Nucleus accumbens (tissue), 56 donors: Measurements from ENCODE around the gene INTS11.
"Not testable (repeated sequence)": the region's sequence is repeated elsewhere in the genome, so short reads cannot be mapped to it uniquely, and the experiment has no call there.

Experiments used
- DNase-seq, 56 donors: peaks; one replicate each; lab custom pipeline; 2025; lab: John Stamatoyannopoulos, UW

The INTS11 gene

DNA sequence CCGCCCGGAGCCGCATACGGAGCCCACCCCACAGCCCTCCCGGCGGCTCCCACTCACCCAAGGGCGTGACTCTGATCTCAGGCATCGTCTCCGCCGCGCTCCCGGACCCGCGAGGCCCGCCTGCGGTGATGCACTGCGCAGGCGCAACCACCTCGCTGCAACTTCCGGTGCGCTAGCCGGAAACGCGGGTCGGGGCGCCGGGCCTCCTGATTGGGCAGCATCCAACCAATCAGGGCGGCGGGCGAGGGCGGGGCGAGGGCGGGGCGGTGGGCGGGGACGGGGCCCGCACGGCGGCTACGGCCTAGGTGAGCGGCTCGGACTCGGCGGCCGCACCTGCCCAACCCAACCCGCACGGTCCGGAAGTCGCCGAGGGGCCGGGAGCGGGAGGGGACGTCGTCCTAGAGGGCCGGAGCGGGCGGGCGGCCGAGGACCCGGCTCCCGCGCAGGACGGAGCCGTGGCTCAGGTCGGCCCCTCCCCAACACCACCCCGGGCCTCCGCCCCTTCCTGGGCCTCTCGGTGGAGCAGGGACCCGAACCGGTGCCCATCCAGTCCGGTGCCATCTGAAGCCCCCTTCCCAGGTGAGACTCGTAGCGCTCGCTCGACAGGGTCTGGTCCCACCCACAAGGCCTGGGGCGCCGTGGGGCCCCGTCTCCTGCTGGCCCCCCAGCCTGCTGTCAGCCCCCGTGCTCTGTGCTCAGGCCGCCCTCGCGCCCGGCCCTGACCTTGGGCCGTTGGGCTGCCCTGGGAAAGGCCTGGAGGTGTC lies at the start of gene INTS11, which contains the start of gene CPTP:
TSS of gene INTS11 (minus strand) at position 137 of the 764 bp plus-strand sequence. CDS start at position 85, 52 bp downstream.
TSS of gene CPTP (plus strand) at position 279 of the 764 bp plus-strand sequence. CDS start 2,109 bp downstream, outside the sequence.
- peak in 54 of 56 donors; percentile 63 to 94 (median 84) for DNase-seq

DNA sequence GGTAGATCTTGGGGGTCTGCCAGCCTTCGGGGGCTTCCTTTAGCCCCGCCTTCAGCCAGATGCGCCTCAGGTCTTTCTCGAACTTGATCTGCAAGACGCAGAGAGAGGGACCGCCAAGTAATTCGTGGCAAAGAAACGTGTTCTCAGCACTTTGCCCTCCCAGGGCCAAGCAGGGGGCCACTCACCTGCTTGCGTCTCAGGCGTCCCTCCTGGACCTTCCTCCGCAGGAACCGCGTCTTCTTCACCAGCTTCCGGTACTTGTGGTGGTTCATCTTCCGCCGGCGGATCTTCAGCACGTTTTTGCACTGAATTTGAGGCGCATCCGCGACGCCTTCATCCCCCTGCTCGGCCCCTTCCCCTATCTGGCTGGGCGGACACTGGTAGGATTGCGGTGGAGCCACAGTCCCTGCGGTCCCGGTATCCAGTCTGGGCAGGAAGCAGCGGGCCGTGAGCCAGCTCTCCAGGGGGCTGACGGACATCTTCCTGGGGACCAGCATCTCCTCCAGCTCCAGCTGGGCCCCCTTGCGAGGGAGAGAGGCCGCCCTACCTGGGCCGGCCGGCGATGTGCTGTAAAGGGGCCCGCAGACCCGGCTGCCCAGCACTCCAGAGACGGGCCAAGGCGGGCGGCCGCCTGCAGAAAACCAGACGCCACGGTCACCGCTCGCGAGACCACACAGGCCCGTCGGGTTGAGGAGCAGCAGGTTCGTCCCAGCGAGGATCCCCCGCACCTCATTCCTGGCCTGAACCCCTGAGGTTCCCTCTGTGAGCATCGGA lies 49.5 kb upstream of the INTS11 start:
- no peak for DNase-seq

GRCh38 chr1:1373051-1373814 lies 48.8 kb upstream of the INTS11 start:
- DNase-seq: no peak

DNA sequence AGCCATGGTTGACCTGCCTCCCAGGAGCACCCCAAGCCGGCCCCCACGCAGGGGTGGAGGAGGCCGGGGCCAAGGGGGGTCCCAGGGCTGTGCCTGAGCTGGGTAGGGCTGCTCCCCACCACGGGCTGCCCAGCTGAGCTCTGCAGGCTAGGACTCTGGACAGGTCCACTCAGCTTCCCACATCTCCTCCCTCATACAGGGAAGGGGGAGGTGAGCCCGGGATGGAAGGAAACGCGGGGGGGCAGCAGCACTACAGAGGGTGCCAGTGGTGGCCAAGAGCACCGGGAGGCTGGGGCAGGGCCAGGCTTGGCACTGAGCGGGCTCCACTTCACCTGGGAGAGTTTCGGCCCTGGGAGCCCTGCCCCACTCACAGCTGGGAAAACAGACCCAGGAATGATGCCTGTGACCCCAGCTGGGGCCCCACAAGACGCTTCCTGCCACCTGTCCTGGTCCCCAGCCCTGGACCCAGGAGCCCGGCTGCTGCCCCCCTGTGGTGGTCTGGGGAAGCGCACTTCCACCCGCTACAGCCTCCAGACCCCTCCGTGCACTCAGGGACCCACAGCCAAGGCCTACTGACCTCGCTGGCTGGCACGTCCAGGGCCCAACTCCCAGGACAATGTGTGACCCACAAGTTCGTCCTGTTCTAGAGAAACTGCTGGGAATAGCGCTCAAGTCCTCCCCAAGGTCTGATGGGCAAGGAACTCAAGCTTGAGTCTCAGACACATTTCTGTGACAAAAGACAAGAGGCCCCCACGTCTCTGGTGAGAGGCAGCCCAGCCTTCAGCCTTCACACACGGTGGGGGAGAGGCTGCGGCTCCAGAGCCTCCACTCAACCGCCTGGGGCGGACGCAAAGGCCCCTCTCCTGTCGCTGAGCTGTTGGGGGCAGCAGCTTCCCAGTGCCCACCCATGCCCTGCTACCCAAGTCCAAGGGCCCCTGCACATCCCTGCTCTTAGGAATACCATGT lies 47.6 kb upstream of the INTS11 start:
- peak in 28 of 56 donors; percentile 10 to 71 (median 32) for DNase-seq

DNA sequence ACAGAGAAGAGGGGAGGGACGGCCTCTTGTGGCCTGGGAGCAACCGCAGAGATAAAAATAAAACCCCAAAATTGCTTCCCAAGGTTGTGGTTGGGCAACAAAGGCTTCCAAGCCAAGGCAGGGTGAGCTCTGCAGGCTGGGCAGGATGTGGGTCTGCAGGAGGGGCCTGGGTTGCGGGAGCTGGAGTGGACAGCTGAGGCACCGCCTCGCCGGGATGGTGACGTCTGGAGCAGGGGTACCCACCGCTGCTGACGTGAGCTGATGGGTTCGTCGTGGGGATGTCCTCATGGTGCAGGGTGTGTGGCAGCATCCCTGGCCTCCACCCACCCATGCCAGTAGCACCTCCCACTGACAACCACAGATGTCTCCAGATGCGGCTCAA lies 46.9 kb upstream of the INTS11 start:
- DNase-seq: no peak

DNA sequence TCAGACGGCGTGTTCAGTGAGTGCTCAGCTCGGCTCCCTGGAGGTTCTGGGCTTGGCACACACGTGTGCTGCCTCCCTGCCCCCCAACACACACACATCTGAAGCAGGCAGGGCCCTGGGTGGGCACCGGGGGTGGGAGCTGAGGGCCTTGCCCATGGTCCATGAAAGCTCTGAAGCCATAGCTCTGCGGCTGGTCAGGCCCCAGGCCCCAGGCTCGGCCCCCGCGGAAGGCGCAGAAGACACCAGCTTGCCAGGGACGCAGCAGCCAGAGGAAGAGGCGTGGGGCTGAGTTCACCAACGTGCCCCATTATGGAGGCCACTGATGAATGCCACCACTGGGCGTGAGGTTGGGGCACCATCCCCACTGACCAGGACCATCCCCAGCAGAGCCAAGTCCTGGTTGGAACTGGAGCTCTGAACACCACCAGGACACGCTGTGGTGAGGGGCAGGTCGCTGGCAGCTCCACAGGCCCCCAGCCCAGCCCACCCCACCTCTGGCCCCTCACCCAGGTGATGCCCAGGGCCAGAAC lies 46.4 kb upstream of the INTS11 start:
- no peak for DNase-seq

DNA sequence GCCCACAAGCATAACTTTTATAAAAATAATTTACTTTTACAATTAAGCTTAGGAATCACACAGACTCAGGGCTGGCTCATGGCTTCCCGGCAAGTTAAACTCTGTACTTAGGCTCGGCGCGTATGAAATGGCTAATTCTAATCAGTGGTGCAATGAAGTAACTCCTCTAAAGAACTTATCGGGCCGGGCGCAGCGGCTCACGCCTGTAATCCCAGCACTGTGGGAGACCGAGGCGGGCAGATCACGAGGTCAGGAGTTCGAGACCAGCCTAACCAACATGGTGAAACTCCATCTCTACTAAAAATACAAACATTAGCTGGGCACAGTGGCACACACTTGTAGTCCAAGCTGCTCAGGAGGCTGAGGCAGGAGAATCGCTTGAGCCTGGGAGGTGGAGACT lies 45.6 kb upstream of the INTS11 start:
- DNase-seq: not testable (repeated sequence)

DNA sequence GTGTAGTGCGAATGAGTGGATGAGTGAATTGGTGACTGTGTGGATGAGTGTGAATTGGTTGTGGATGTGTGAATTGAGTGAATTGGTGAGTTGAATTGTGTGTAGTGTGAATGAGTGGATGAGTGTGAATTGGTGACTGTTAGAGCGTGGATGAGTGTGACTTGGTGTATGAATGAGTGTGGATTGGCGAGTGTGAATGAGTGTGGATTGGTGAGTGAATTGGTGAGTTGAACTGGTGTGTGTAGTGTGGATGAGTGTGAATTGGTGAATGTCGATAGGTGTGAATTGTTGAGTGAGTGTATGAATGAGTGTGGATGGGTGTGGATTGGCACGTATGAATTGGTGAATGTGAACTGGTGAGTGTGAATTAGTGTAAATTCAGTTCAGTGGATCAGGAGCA lies 42.9 kb upstream of the INTS11 start:
- no peak for DNase-seq

- no peak for DNase-seq
Measured at GRCh38 chr1:1366699-1367066, 42.2 kb upstream of the INTS11 start.

GRCh38 chr1:1365875-1366698 lies 41.6 kb upstream of the INTS11 start:
- DNase-seq: no peak

- no peak for DNase-seq
Measured at GRCh38 chr1:1364266-1364665, 39.8 kb upstream of the INTS11 start.

DNA sequence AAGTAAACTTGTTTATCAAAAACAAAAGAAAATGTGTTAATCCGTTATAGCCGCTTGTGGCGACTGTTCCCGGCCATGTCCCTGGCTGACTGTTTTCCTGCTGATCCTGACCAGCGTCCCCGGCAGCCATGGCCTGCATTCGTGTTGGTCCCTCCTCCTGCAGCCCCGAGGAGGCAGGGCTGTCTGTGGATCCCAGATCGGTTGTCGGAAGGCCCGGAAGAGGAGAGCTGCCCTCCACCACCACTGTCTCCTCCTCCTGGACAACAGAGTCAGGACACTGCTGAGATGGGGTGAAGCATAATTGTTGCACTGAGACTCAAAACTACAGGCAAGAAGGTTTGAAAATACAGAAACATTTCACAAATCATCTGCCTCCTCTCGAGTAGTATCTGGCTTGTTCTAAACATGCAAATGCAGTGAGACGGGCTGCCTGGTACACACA lies 37.5 kb upstream of the INTS11 start:
- DNase-seq: no peak

GRCh38 chr1:1361233-1361981 lies 36.9 kb upstream of the INTS11 start:
- DNase-seq: no peak

DNA sequence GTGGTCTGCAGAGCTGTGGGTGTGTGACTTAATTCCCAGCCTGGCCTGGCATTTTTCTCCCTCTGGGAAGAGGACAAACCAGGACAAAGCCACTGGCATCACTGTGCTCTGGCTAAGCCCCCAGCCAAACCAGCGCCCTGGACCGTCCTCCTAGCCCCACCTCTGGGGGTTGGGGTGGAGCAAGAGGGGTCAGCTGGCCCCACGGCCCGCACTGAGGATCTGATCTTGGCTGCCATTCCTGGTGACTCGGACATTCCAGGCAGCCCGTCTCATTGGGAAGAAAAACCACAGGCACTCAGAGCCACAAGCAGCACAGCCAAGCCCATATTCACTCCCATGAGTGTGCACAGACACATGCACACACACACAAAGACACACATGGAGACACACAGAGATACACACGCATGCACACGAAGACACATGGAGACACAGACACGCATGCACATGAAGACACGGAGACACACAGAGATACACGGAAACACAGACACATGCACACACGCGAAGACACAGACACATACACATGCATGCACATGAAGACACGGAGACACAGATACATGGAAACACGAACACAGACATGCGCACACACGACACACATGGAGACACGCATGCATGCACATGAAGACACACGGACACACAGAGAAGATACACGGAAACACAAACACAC lies 36.2 kb upstream of the INTS11 start:
- no peak for DNase-seq

GRCh38 chr1:1359664-1360468 lies 35.4 kb upstream of the INTS11 start:
- DNase-seq: no peak

- no peak for DNase-seq
Measured at GRCh38 chr1:1359308-1359663, 34.8 kb upstream of the INTS11 start.
